HG02610 (cell line): ENCODE data around the gene RAI14.

Experiments used
- ATAC-seq: cut with Tn5 transposase; IDR thresholded peaks from one replicate; pipeline ENCODE4 v1.9.1; 2021; ENCODE audit warnings: mild to moderate bottlenecking, moderate library complexity; ENCODE audit not compliant: unreplicated experiment

RAI14 gene

GRCh38 chr5:34656001-34656699 is at the start of gene RAI14:
RAI14 (plus strand) TSS chr5:34656328; CDS start chr5:34686920, 30,592 bp downstream.
- no peak for ATAC-seq

GRCh38 chr5:34608368-34608767 is 47.8 kb upstream of the RAI14 start:
- ATAC-seq, result no peak

GRCh38 chr5:34608859-34609648 is 47.1 kb upstream of the RAI14 start:
- ATAC-seq, result no peak

- ATAC-seq, result no peak
Observed at GRCh38 chr5:34609951-34610441, 46.1 kb upstream of the RAI14 start.

GRCh38 chr5:34610546-34610945 is 45.6 kb upstream of the RAI14 start:
- ATAC-seq, result no peak

GRCh38 chr5:34611464-34612415 is 44.4 kb upstream of the RAI14 start:
- ATAC-seq, result no peak

- ATAC-seq, result no peak
Observed at GRCh38 chr5:34616651-34617050, 39.5 kb upstream of the RAI14 start.

GRCh38 chr5:34618371-34619065 is 37.6 kb upstream of the RAI14 start:
- ATAC-seq, result no peak

GRCh38 chr5:34620185-34620584 is 35.9 kb upstream of the RAI14 start:
- ATAC-seq, result no peak

GRCh38 chr5:34621277-34622097 is 34.6 kb upstream of the RAI14 start:
- ATAC-seq, result no peak

GRCh38 chr5:34622098-34622400 is 34.1 kb upstream of the RAI14 start:
- no peak for ATAC-seq

GRCh38 chr5:34624691-34625090 is 31.4 kb upstream of the RAI14 start:
- no peak for ATAC-seq

GRCh38 chr5:34625246-34625645 is 30.9 kb upstream of the RAI14 start:
- no peak for ATAC-seq

GRCh38 chr5:34626036-34626435 is 30.1 kb upstream of the RAI14 start:
- ATAC-seq, result no peak

- no peak for ATAC-seq
Observed at GRCh38 chr5:34626751-34627150, 29.4 kb upstream of the RAI14 start.

- no peak for ATAC-seq
Observed at GRCh38 chr5:34627794-34628193, 28.3 kb upstream of the RAI14 start.

- ATAC-seq, result no peak
Observed at GRCh38 chr5:34628373-34628772, 27.8 kb upstream of the RAI14 start.

GRCh38 chr5:34630596-34630995 is 25.5 kb upstream of the RAI14 start:
- no peak for ATAC-seq

GRCh38 chr5:34632807-34633422 is 23.2 kb upstream of the RAI14 start:
- ATAC-seq, result no peak
